Activated CD4-positive, alpha-beta T cell treated with anti-CD3 and anti-CD28 coated beads, Interleukin-2, amount 50 U/mL, for 24 hours (primary cell): ENCODE results near the gene ADRA2A.
A peak's percentile ranks its signal among the peaks of the same experiment; 100 is the strongest.

ENCODE experiments used
- DNase-seq, 2 donors: peaks; one replicate each; pipeline ENCODE4 v3.0.0-alpha.2; 2020; ENCODE audit warnings: low read depth in 1 of 2, low spot score in 1 of 2

The ADRA2A gene

DNA sequence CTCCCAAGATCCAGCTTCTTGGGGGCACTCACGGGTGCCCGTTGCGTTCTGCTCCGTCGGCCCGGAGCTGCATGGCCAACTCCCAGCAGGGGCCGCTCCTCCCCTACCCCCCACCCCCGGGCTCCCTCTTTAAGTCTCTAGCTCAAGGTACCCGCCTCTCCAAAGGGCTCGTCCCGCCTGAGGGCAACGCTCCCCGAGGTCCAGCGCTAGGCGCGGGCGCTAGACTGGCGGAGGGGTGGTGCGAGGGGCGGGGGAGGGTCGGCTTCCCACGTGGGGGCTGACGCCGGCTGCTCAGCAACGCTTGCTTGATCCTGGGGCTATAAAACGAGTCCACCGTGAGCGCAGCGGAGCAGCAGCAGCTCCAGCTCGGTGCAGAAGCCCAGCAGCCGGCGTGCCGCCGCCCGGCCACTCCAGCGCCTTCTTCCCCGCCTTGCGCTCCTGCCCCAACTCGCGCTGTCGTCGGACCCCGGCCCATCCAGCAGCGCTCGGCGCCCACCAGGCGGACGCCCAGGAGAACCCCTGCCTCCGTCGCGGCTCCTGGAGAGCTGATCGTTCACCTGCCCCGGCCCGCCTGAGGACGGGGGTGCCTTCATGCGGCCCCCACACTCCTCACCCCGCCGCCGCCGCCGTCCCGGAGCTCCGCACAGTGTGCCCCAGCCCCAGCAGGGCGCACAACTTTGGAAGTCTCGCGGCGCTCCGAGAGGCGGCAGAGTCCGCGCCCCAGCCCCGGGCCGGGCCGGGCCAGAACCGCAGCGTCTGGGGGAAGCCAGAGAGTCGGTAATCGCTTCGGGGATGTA is at the start of gene ADRA2A:
TSS of gene ADRA2A (plus strand) at position 348 of the 797 bp plus-strand sequence. CDS start 968 bp downstream, outside the sequence.
- peak in 1 of 2 donors; percentile 1 for DNase-seq

DNA sequence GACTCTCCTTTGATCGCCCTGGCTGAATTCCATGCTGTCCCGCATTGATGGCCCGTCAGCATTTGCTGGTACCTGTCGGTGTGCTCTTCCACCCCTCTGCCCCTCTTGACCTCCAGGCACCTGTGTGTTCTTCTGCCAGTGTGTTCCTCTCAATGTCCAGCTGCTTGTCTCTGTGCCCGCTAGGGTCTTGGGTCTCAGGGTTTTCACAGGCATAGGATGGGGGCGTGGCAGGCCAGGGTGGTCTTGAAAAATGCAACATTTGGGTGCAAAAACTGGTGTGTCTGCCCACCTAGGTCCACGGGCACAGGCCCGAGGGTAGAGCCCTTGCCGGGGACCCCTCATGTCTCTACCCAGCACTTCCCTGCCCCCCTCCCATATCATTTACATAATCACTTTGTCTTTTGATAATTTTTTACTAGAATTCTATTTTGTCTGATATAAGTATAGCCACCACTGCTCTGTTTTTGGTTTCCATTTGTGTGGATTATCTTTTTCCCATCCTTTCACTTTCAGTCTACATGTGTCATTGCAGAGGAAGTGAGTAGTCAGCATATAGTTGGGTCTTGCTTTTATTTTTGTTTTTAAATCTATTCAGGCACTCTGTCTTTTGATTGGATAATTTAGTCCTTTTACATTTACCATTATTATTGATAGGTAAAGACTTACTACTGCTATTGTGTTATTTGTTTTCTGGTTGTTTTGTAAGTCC is 46.6 kb upstream of the ADRA2A start:
- no peak for DNase-seq

DNA sequence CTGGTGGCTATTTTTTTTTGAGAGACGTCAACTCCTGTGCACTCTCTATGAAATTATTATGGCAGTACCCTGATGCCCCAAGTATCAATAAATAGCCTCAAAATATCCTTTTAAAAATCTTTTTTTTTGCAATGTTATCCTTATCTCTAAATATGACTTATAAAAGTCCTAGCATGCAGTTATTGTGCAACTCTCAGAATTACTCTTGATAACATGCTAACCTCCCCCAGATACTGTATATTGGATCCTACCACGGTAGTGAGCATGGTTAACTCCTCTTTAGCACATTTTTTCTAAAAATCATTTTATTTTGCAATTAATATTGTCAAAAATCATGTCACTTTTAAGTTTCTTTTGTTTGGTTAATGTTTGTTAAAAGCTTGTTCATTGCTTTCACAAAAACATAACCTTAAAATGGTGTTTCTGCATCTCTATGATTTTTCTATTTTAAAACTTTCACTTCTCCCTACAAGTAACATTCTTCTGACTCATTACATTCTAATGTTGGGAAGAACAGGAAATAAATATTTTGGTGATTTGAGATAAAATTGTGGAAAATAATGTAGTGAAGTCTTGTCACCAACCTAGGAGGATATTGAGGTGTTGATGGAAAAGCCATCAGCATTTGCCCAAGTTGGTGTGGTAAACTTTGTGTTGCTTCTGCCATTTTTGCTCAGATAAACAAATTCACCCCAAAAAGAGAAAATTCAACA is 42.1 kb upstream of the ADRA2A start:
- no peak for DNase-seq

DNA sequence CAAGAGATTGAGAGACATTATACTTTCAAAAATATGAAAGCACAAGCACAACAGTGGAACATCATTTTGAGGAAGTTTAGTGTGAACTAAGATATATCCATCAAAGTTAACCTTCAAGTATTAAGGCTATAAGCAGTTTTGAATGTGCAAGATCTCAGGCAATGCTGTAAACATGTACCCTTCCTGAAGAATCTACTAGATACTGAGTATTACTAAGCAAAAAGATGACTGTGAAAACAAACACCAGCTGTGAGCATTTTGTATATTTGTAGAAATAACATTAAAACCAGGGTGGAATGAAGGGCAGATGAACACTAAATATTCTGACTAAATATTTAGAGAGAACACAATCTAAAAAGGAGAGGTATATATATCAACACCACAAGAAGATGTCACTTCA is 41.3 kb upstream of the ADRA2A start:
- no peak for DNase-seq

DNA sequence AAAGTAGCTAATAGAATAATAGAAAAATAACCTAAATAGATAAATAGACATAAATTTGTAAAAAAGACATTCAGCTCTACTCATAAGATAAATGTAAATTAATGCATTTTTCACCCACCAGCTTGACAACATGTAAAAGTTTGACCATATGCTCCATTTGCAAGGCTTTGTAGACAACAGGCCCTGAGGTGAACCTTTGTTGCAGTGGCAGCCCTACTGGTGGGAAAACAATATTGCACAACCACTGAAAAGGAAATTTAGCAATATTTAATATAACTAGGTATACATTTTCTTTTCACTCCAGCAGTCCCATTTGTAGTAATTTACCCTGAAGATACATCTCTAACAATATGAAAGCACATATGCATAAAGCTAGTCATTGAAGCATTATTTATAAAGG is 39.0 kb upstream of the ADRA2A start:
- no peak for DNase-seq

DNA sequence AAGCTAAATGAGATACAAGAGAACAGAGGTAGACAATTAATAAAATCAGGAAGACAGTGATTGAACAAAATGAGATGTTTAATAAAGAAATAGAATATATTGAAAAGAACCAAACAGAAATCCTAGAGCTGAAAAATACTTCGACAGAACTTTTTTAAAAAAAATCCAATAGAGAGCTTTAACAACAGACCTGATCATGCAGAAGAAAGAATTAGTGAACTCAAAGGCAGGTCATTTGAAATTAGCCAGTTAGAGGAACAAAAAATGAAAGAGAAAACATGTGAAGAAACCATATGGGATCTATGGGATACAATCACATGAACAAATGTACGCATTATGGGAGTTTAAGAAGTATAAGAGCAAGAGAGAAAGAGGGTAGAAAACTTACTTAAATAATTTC is 37.3 kb upstream of the ADRA2A start:
- no peak for DNase-seq

DNA sequence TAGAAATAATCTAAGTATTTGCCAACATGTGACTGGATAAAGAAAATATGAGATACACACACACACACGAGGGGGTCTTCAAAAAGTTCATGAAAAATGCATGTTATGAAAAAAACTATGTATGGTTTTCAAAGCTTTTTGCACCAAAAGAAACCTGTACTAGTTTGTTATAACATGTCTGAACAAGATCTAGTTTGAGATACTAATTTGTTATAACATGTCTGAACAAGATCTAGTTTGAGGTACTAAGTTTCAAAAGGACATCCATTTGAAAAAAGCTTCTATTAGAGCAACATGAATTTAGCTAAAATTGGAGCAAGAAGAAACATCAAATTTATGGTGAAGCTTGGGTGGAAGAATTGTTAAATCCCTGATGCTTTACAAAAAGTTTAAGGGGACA is 19.8 kb upstream of the ADRA2A start:
- no peak for DNase-seq

DNA sequence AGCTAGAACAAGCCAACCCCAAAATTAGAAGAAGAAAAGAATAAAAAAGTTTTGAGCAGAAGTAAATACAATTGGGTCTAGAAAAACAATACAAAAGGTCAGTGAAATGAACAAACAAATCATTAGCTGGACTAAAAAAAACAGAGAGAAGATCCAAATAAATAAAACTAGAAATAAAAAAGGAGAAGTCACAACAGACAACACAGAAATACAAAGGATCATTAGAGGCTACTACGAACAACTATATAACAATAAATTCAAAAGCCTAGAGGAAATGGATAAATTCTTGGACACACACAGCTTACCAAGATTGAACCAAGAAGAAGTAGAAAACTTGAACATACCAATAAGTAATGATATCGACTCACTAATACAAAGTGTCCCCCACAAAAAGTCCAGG is 13.4 kb upstream of the ADRA2A start:
- no peak for DNase-seq

DNA sequence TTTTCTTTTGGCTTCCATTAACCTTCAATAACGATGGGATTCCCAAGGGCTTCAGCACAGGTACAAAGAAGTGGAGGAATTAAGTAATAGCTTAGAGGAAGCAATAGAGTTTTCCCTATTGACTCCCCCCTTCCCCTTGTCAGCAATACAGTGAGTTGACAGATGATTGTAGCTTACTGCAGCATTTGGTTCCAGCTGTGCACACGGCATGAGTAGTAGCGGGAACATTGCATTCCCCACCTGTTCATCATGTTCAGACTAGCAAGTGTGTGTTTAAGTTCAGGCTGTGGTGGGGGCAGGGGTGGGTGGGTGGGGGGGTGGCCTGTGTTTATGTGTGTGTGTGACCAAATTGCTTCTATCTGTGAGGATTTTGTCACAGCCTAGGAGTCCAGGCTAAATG is 4.6 kb upstream of the ADRA2A start:
- DNase-seq, result no peak

DNA sequence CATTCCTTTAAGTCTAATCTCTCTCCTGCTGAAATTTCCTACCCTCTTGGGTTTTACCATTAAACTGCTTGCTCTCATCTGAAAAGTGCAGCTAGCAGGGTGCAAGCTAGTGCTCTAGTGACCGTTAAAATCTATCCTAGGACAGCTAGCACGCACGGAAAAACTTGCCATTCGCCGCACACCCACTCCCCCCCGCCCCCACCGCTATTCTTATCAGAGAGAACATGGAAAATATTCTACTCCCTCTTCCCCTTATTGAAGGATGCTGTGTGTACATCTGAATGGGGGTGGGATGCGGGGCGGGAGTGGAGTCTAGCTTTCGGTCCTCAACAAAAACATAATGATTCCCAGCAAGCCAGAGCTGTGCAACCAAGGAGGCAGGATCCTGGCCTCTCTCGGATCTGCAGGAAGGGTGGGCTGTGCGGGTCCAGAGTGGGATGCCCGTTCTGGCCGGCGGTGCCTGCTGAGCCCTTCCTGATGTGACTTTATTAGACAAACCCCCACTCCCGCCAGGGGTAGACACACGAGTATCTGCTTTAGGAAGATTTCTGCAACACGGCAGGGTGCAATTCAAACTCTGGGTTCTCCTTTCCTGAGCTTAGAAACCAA is 1.1 kb upstream of the ADRA2A start:
- DNase-seq, result no peak

DNA sequence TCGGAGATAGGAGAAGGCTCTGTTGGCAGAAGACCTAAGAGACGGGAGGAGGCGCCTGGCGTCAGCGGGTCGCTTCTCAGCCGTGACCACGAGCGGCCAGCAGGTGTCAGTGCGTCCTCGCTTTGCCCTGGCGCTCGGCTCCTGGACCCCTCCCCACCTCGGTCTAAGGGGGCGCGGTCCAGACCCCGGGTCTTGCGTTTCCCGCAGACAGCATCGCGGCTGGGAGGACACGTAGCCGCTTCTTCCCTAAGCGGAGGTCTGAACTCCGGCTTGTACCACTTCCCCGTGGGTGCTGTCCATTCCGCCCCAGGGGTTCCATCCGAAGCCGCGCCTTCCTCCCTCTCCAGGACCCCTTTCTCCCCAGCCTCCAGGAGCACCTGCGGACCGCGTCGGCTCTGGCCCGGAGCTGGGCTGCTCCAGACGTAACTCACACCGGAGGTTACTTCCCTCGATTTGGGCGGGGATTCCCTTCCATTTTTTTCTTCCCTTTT is 593 bp upstream of the ADRA2A start:
- peak in 1 of 2 donors; percentile 15 for DNase-seq

DNA sequence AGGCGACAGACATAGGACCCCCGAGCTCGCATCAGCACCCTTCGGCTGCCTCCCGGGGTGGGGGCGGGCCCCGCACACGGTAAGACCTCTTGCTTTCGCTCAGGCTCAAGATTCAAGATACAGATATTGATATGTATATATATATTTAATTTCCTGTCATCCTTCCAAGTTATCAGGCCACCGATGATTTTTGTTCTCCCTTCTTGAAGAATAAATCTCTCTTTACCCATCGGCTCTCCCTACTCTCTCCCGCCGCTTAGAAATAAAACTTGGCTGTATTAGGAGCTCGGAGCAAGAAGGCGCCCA is 603 bp downstream of the ADRA2A start:
- no peak for DNase-seq

DNA sequence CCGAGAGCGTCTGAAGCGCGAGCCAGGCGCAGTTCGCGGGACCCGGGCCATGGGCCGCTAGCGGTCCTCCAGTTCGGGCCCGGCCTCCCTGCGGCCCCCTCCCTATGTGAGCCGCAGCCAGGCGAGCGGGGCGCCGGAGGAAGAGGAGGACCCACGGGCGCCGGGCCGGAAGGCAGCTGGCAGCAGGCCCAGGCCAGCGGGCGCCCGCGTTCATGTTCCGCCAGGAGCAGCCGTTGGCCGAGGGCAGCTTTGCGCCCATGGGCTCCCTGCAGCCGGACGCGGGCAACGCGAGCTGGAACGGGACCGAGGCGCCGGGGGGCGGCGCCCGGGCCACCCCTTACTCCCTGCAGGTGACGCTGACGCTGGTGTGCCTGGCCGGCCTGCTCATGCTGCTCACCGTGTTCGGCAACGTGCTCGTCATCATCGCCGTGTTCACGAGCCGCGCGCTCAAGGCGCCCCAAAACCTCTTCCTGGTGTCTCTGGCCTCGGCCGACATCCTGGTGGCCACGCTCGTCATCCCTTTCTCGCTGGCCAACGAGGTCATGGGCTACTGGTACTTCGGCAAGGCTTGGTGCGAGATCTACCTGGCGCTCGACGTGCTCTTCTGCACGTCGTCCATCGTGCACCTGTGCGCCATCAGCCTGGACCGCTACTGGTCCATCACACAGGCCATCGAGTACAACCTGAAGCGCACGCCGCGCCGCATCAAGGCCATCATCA is 1.1 kb downstream of the ADRA2A start:
- DNase-seq, result no peak

DNA sequence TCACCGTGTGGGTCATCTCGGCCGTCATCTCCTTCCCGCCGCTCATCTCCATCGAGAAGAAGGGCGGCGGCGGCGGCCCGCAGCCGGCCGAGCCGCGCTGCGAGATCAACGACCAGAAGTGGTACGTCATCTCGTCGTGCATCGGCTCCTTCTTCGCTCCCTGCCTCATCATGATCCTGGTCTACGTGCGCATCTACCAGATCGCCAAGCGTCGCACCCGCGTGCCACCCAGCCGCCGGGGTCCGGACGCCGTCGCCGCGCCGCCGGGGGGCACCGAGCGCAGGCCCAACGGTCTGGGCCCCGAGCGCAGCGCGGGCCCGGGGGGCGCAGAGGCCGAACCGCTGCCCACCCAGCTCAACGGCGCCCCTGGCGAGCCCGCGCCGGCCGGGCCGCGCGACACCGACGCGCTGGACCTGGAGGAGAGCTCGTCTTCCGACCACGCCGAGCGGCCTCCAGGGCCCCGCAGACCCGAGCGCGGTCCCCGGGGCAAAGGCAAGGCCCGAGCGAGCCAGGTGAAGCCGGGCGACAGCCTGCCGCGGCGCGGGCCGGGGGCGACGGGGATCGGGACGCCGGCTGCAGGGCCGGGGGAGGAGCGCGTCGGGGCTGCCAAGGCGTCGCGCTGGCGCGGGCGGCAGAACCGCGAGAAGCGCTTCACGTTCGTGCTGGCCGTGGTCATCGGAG is 1.8 kb downstream of the ADRA2A start:
- DNase-seq, result no peak

DNA sequence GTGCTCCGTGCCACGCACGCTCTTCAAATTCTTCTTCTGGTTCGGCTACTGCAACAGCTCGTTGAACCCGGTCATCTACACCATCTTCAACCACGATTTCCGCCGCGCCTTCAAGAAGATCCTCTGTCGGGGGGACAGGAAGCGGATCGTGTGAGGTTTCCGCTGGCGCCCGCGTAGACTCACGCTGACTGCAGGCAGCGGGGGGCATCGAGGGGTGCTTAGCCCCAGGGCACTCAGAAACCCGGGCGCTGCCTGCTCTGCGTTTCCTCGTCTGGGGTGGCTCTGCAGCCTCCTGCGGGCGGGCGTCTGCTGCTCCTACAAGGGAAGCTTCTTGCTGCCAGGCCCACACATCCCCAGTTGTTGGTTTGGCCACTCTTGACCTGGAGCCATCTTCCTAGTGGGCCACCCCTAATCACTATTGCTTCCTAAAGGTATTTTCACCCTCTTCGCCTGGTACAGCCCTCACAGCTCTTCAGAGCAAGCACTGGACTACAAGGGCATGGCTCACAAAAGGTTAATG is 2.5 kb downstream of the ADRA2A start:
- DNase-seq, result no peak

DNA sequence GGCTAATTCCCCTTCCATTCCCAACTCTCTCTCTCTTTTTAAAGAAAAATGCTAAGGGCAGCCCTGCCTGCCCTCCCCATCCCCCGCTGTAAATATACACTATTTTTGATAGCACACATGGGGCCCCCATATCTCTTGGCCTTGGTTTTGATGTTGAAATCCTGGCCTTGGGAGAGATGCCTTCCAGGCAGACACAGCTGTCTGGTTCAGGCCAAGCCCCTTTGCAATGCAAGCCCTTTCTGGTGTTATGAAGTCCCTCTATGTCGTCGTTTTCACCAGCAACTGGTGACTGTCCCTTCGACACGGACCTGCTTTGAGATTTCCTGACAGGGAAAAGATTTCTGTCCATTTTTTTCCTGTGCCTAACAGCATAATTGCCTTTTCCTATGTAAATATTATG is 3.0 kb downstream of the ADRA2A start:
- no peak for DNase-seq

DNA sequence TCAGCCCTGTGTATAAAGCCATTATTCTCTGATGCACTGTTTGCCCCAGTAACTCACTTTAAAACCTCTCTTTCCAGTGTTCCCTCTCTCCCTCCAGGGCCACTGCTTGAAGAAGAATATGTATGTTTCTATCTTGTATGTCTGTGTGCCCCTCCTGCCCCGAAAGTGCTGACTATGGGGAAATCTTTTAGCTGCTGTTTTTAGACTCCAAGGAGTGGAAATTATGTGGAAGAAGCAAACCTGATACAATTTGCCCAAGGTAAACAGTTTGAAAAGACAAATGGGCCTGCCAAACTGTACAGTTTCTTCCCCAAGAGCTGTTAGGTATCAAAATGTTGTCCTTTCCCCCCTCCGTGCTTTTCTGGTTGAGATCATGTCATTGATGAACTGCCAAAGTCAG is 3.4 kb downstream of the ADRA2A start:
- no peak for DNase-seq

DNA sequence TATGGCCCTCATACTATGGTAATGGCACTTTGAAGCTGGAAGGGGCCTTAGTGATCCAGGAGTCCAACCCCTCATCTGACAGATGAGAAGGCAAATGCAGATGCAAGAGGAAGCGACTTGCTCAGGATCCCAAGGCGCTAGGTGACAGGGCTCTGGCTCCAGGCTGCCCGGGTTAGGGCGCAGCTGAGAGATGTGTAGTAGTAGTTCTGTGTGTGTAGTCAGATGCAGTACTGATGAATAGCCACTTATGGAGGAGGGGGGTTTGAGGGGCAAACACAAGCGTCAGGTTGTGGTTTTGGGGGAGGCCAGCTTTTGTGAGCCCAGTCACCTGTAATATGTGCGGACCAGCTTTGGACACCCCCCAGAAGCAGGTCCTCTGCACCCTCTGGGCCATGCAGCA is 4.8 kb downstream of the ADRA2A start:
- DNase-seq, result no peak

DNA sequence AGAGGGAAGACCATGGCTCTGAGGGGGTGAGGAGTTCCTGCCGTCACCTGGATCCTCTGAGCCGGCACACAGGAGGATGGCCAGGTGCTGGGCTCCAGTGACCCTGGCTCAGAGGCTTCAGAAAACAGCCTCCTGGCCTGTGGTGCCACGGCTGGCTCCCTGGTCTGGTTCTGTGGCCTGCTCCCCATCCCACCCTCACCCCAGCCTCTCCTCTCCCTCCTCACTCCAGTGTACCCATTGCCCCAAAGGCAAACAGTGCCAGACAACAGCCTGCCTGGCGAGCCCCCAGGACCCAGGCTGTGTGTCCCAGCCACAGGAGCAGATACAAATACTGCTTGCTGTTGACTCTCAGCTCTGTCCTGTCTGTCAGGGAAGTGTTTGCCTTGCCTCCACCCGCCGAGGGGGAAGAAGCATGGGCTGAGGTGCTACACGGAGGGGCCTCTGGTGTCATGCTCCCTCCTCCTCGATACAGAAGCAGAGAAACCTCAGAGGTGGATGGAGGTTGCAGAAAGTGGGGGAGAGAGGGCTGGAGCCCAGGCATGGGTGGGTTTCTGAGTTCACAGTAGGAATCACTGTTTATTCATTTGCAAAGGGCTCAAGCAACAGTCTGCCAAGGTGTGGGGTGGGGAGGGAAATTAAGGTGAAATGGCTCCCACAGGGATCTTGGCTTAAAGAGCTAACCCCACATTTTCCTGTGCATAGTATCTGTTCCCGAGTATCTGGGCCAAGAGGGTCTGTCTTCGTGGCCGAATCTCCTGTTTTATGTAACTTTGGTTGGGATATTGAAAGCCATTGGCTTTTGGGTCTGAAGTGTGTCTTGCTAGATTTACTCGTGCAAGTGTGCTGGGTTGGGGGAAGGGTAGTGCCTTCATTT is 5.5 kb downstream of the ADRA2A start:
- no peak for DNase-seq
